GM23338 (cell line): ENCODE results near the gene SHISA8. TPM values are rescaled to one million over a fixed set of nuclear protein-coding genes. Genes with fewer than 3 reads are reported as not detected.

Experiments
- ATAC-seq: fragments of 200-7000 bp; cut with Tn5 transposase; 3 replicates; pipeline ENCODE4 v1.9.1; 2020
- DNase-seq: peaks from one replicate; pipeline ENCODE4 v3.0.0-alpha.2; 2015; ENCODE audit warnings: low spot score
- H2AFZ ChIP-seq: fragments of 200-600 bp; sonication (generic); 2 replicates; pipeline ENCODE4 v1.8.0; 2016; ENCODE audit warnings: antibody characterized with exemption, mild to moderate bottlenecking, moderate library complexity
- H3F3A ChIP-seq: fragments of 200-600 bp; sonication (generic); replicated peaks from 2 replicates; pipeline ENCODE4 v1.8.0; 2017; ENCODE audit warnings: antibody characterized with exemption, mixed run types, low read depth
- H3K27ac ChIP-seq: fragments of 200-600 bp; sonication (generic); 2 replicates; pipeline ENCODE4 v1.6.1; 2016; ENCODE audit warnings: low read depth
- H3K27me3 ChIP-seq: fragments of 200-600 bp; sonication (generic); 2 replicates; pipeline ENCODE4 v1.8.0; 2016; ENCODE audit warnings: mild to moderate bottlenecking, mixed run types, moderate library complexity; ENCODE audit not compliant: insufficient read depth
- H3K36me3 ChIP-seq: fragments of 200-600 bp; sonication (generic); 2 replicates; pipeline ENCODE4 v1.8.0; 2016; ENCODE audit warnings: mild to moderate bottlenecking; ENCODE audit not compliant: insufficient read depth
- H3K4me1 ChIP-seq: fragments of 200-600 bp; sonication (generic); 2 replicates; pipeline ENCODE4 v1.8.0; 2016; ENCODE audit warnings: mild to moderate bottlenecking, moderate library complexity; ENCODE audit not compliant: insufficient read depth
- H3K4me2 ChIP-seq: fragments of 200-600 bp; sonication (generic); 2 replicates; pipeline ENCODE4 v1.7.1; 2017; ENCODE audit warnings: mixed run types
- H3K4me3 ChIP-seq: fragments of 200-600 bp; sonication (generic); 2 replicates; pipeline ENCODE4 v1.6.1; 2016; ENCODE audit warnings: mixed run types
- H3K79me2 ChIP-seq: fragments of 200-600 bp; sonication (generic); replicated peaks from 2 replicates; pipeline ENCODE4 v1.8.0; 2017; ENCODE audit warnings: mild to moderate bottlenecking; ENCODE audit not compliant: insufficient read depth
- H3K9me2 ChIP-seq: fragments of 200-600 bp; sonication (generic); 2 replicates; pipeline ENCODE4 v1.8.0; 2017; ENCODE audit not compliant: insufficient read depth
- H4K20me1 ChIP-seq: fragments of 200-600 bp; sonication (generic); replicated peaks from 2 replicates; pipeline ENCODE4 v1.8.0; 2017; ENCODE audit warnings: mild to moderate bottlenecking; ENCODE audit not compliant: insufficient read depth
- H3K27ac Mint-ChIP-seq: 2 replicates; pipeline ENCODE4 v1.8.0; 2020; ENCODE audit warnings: inconsistent platforms, mild to moderate bottlenecking, moderate library complexity, mixed read lengths
- H3K27me3 Mint-ChIP-seq: 3 replicates; pipeline ENCODE4 v1.8.0; 2022; ENCODE audit warnings: low read depth, mild to moderate bottlenecking, moderate library complexity, mixed read lengths, inconsistent platforms; ENCODE audit not compliant: insufficient read depth, poor library complexity
- H3K36me3 Mint-ChIP-seq: 3 replicates; pipeline ENCODE4 v1.8.0; 2021; ENCODE audit warnings: low read depth, mild to moderate bottlenecking, inconsistent platforms, moderate library complexity, mixed read lengths
- H3K4me1 Mint-ChIP-seq: 3 replicates; pipeline ENCODE4 v1.8.0; 2020; ENCODE audit warnings: mild to moderate bottlenecking, inconsistent platforms, mixed read lengths
- H3K4me3 Mint-ChIP-seq: 3 replicates; pipeline ENCODE4 v1.8.0; 2021; ENCODE audit warnings: moderate library complexity, mild to moderate bottlenecking, inconsistent platforms, mixed read lengths
- H3K9me3 Mint-ChIP-seq: 3 replicates; pipeline ENCODE4 v1.8.0; 2020; ENCODE audit warnings: moderate library complexity, mild to moderate bottlenecking, inconsistent platforms, mixed read lengths
- CREB1 ChIP-seq: fragments of 250-450 bp; sonication (Bioruptor Pico); IDR thresholded peaks from 2 replicates; pipeline ENCODE4 v1.5.0; 2020; ENCODE audit warnings: low read depth, mild to moderate bottlenecking, moderate library complexity
- CTCF ChIP-seq, 2 experiments: fragments of 200-600 bp in 1 of 2; sonication (generic) in 1 of 2; conservative IDR thresholded peaks; 2 replicates each; pipeline versions ENCODE4 v1.5.1 to v1.6.1; 2016 to 2017; ENCODE audit warnings: antibody characterized with exemption in 2 of 2, low read depth in 2 of 2, mild to moderate bottlenecking in 2 of 2, moderate library complexity in 1 of 2
- ETS1 ChIP-seq: IDR thresholded peaks from 2 replicates; pipeline ENCODE4 v1.6.1; 2016; ENCODE audit warnings: antibody characterized with exemption
- EZH2 ChIP-seq: fragments of 200-600 bp; sonication (generic); IDR thresholded peaks from one replicate; pipeline ENCODE4 v1.8.0; 2017; ENCODE audit warnings: antibody characterized with exemption, mild to moderate bottlenecking, low read depth; ENCODE audit not compliant: unreplicated experiment
- EZH2phosphoT487 ChIP-seq: fragments of 200-600 bp; sonication (generic); IDR thresholded peaks from one replicate; pipeline ENCODE4 v1.8.1; 2018; ENCODE audit warnings: antibody characterized with exemption; ENCODE audit not compliant: unreplicated experiment
- JUNB ChIP-seq: IDR thresholded peaks from one replicate; pipeline ENCODE4 v1.6.1; 2016; ENCODE audit warnings: antibody characterized with exemption; ENCODE audit not compliant: unreplicated experiment
- NANOG ChIP-seq: IDR thresholded peaks from 2 replicates; pipeline ENCODE4 v1.6.1; 2016; ENCODE audit warnings: antibody characterized with exemption, borderline replicate concordance
- POLR2AphosphoS5 ChIP-seq: IDR thresholded peaks from 2 replicates; pipeline ENCODE4 v1.6.1; 2016; ENCODE audit warnings: antibody characterized with exemption, low read depth
- REST ChIP-seq: IDR thresholded peaks from one replicate; pipeline ENCODE4 v1.6.1; 2018; ENCODE audit warnings: antibody characterized with exemption; ENCODE audit not compliant: unreplicated experiment
- STAT1 ChIP-seq: IDR thresholded peaks from one replicate; pipeline ENCODE4 v1.6.1; 2016; ENCODE audit warnings: antibody characterized with exemption; ENCODE audit not compliant: unreplicated experiment
- ZNF114 ChIP-seq: fragments of 250-450 bp; sonication (Bioruptor Pico); IDR thresholded peaks from 2 replicates; pipeline ENCODE4 v1.5.0; 2020; ENCODE audit warnings: mild to moderate bottlenecking, moderate library complexity
- ZNF331 ChIP-seq: fragments of 250-450 bp; sonication (Bioruptor Pico); IDR thresholded peaks from 2 replicates; pipeline ENCODE4 v1.5.0; 2020; ENCODE audit warnings: low read depth, mild to moderate bottlenecking, moderate library complexity
- ZNF462 ChIP-seq: fragments of 250-450 bp; sonication (Bioruptor Pico); IDR thresholded peaks from 2 replicates; pipeline ENCODE4 v1.5.0; 2020; ENCODE audit warnings: mild to moderate bottlenecking, moderate library complexity
- polyA plus RNA-seq: library from polyadenylated mRNA; unstranded; fragments of >200 nt; fragmentation: Nextera tagmentation; extraction: Ambion mirVana; gene quantifications from 2 replicates; pipeline ENCODE4 v1.2.1, GENCODE V29; 2016
- total RNA-seq: library from RNA; depleted of rRNA; stranded (reverse); fragments of >200 nt; shearing (Covaris generic); gene quantifications from 2 replicates; pipeline ENCODE4 v1.2.3, GENCODE V29; 2014

SHISA8 gene
- total and polyA plus RNA-seq, 2 experiments from 2014 or later: 5.1 TPM; not detected in 1

- ATAC-seq: no peak
- peaks cover 5% of the 10 kb centered on the region for H3K27me3 Mint-ChIP-seq
- H3K36me3 ChIP-seq: peaks cover 80% of the 10 kb centered on the region
Measured at GRCh38 chr22:41888627-41889200, 26.2 kb downstream of the SHISA8 start.

More at GRCh38 chr22:41888627-41889200, 26.2 kb downstream of the SHISA8 start:
- 0 out of 2 replicates have a peak, but pooled peaks cover 12% of the 10 kb centered on the region for H3F3A ChIP-seq
- Mint-ChIP-seq H3K4me3 (no peak overlapping the region), H3K9me3 (no peaks in the 10 kb centered on the region), H3K27ac (no peak overlapping the region), H3K36me3 (peaks cover 89% of the 10 kb centered on the region), H3K4me1 (no peaks in the 10 kb centered on the region; the same call in 2 of the 3 replicates)
- H4K20me1 ChIP-seq: peaks cover 16% of the 10 kb centered on the region
- no peak overlapping the region for H3K4me2 ChIP-seq
- TF ChIP-seq ZNF462 (CRISPR knock-in tag) (no peak), NANOG (no peak), ETS1 (no peak), EZH2phosphoT487 (no peak), ZNF114 (CRISPR knock-in tag) (no peak), STAT1 (no peak), CTCF (conservative IDR thresholded peaks at IDR 0.05; ENCODE audit: low read depth in 2 of 2) (no peak), REST (no peak), EZH2 (no peak), JUNB (no peak), ZNF331 (CRISPR knock-in tag) (no peak), CREB1 (CRISPR knock-in tag) (no peak), POLR2AphosphoS5 (no peak)
- no peaks in the 10 kb centered on the region for H3K4me1 ChIP-seq
- H2AFZ ChIP-seq: no peak overlapping the region
- H3K27ac ChIP-seq: no peak overlapping the region
- H3K9me2 ChIP-seq: no peaks in the 10 kb centered on the region
- DNase-seq: no peak
- H3K79me2 ChIP-seq: 0 out of 2 replicates have a peak, but pooled peaks cover 3% of the 10 kb centered on the region
- no peak overlapping the region for H3K4me3 ChIP-seq
- no peaks in the 10 kb centered on the region for H3K27me3 ChIP-seq
